Osteocyte (in vitro differentiated cells): ENCODE measurements around the gene DNAJC5. TPM values are rescaled to one million over a fixed set of nuclear protein-coding genes. Genes with fewer than 3 reads are reported as not detected.
A peak's percentile ranks its signal among the peaks of the same experiment; 100 is the strongest.

ENCODE experiments used
- DNase-seq: peaks from one replicate; pipeline ENCODE4 v3.0.0; 2021; ENCODE audit warnings: mixed read lengths; ENCODE audit not compliant: unreplicated experiment; ENCODE audit errors: extremely low spot score
- H3K27ac Mint-ChIP-seq: one replicate; pipeline ENCODE4 v1.8.0; 2021; ENCODE audit warnings: mild to moderate bottlenecking, mixed read lengths; ENCODE audit not compliant: unreplicated experiment
- H3K27me3 Mint-ChIP-seq: one replicate; pipeline ENCODE4 v1.8.0; 2021; ENCODE audit warnings: mixed read lengths; ENCODE audit not compliant: unreplicated experiment
- H3K36me3 Mint-ChIP-seq: one replicate; pipeline ENCODE4 v1.8.0; 2021; ENCODE audit warnings: mixed read lengths; ENCODE audit not compliant: unreplicated experiment
- H3K4me1 Mint-ChIP-seq: one replicate; pipeline ENCODE4 v1.8.0; 2021; ENCODE audit warnings: mixed read lengths; ENCODE audit not compliant: unreplicated experiment
- H3K4me3 Mint-ChIP-seq: one replicate; pipeline ENCODE4 v1.8.0; 2021; ENCODE audit warnings: mild to moderate bottlenecking, moderate library complexity, mixed read lengths; ENCODE audit not compliant: unreplicated experiment
- H3K9me3 Mint-ChIP-seq: one replicate; pipeline ENCODE4 v1.8.0; 2021; ENCODE audit warnings: mixed read lengths; ENCODE audit not compliant: unreplicated experiment
- CTCF ChIP-seq: fragments of 200-600 bp; sonication (generic); IDR thresholded peaks from 2 replicates; pipeline ENCODE4 v1.5.0; 2021; ENCODE audit warnings: antibody characterized with exemption, mild to moderate bottlenecking, moderate library complexity
- long read RNA-seq: library from polyadenylated mRNA; unstranded; transcript quantifications from one replicate; pipeline ENCODE4 v2.0.0, GENCODE V29; 2021
- total RNA-seq: library from RNA; stranded (reverse); gene quantifications from 2 replicates; pipeline ENCODE4 v1.2.1, GENCODE V29; 2021

The DNAJC5 gene
- 41.2 and 42.7 TPM in 2 replicates for total RNA-seq
- long read RNA-seq, partial matches to known transcripts = 27 of 28 reads
- long read RNA-seq, other reads (novel, unspliced or antisense) = 1 of 28 reads

GRCh38 chr20:63894358-63895201 is at the start of gene DNAJC5:
Gene DNAJC5, plus strand, starts transcription at chr20:63895126. Its CDS starts 33,220 bp downstream, at chr20:63928346.
- Mint-ChIP-seq H3K36me3 (peaks cover 17% of the 10 kb centered on the region), H3K27ac (peak within 1 kb of the TSS; percentile 85), H3K27me3 (no peaks in the 10 kb centered on the region), H3K4me3 (peak within 1 kb of the TSS; percentile 88), H3K4me1 (peaks cover 30% of the 10 kb centered on the region), H3K9me3 (no peaks in the 10 kb centered on the region)
- no peak for TF ChIP-seq CTCF
- DNase-seq = peak; percentile 99

GRCh38 chr20:63846128-63846771 is 48.7 kb upstream of the DNAJC5 start:
- Mint-ChIP-seq H3K9me3 (no peaks in the 10 kb centered on the region), H3K36me3 (no peaks in the 10 kb centered on the region), H3K27me3 (no peaks in the 10 kb centered on the region), H3K4me3 (peak overlapping the region; percentile 42), H3K4me1 (peaks cover 18% of the 10 kb centered on the region), H3K27ac (peak overlapping the region; percentile 64)
- DNase-seq = no peak
- TF ChIP-seq CTCF = peak; percentile 25

GRCh38 chr20:63846888-63847236 is 48.1 kb upstream of the DNAJC5 start:
- Mint-ChIP-seq H3K36me3 (no peaks in the 10 kb centered on the region), H3K4me1 (peaks cover 18% of the 10 kb centered on the region), H3K27me3 (no peaks in the 10 kb centered on the region), H3K9me3 (no peaks in the 10 kb centered on the region), H3K27ac (no peak overlapping the region), H3K4me3 (no peak overlapping the region)
- TF ChIP-seq CTCF = no peak
- DNase-seq = no peak

- TF ChIP-seq CTCF = no peak
- Mint-ChIP-seq H3K4me3 (no peak overlapping the region), H3K27me3 (no peaks in the 10 kb centered on the region), H3K27ac (no peak overlapping the region), H3K36me3 (no peaks in the 10 kb centered on the region), H3K4me1 (peaks cover 20% of the 10 kb centered on the region), H3K9me3 (no peaks in the 10 kb centered on the region)
- no peak for DNase-seq
Measured at GRCh38 chr20:63847237-63848002, 47.5 kb upstream of the DNAJC5 start.
